NCI-H345 (cell line): ENCODE results near the gene ARHGAP28.
"Not testable (repeated sequence)": the region's sequence is repeated elsewhere in the genome, so short reads cannot be mapped to it uniquely, and the experiment has no call there.

Source experiments
- DNase-seq: peaks from one replicate; lab custom pipeline; 2025; lab: John Stamatoyannopoulos, UW

The ARHGAP28 gene

DNA sequence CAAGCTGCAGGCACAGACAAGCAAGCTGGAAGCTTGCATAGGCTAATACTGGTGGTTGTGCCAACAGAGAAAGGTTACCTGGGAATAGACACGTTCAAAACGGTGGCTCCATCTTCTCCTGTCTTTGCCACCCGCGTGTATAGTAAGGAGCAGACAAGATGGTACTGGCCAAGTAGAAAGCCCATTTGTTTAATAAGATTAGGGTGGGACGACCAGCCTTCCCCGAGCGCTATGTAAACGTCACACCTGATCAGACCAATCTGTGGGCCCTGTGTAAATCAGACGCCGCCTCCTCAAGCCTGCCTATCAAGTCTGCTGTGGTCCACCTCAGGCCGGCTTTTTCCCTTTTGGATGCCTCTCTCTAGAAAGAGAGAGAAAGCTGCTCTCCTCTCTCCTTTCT is 198.8 kb downstream of the ARHGAP28 start:
- no peak for DNase-seq

DNA sequence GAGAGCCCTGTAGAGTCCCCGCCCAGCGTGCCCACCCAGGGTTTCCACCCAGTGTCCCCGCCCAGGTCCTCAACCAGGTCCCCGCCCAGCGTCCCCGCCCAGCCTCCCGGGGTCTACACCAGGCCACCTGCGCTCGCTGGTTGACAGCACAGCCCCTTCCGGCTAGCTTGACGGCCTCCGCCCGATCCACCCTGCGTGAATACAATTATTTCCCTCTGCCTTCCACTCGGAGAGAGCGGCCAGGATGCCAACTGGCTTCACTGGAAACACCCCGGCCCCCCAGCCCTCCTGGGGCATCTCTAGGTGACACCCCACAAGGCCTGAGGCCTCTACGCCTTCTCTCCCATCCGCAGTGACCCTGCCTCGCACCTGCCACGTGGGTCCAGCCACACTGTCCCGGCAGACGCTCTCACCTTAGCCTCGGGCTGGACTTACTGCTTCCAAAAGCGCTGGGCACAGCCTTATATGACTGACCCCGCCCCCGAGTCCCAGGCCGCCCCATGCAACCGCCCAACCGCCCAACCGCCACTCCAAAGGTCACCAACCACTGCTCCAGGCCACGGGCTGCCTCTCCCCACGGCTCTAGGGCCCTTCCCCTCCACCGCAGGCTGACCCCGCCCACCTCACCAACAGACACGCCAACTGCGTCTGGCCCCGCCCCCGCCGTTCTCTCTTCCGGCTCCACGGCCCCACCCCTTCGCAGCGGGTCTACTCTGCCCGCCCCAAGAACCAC is 200.0 kb downstream of the ARHGAP28 start:
- no peak for DNase-seq

GRCh38 chr18:6934859-6935258 is 205.3 kb downstream of the ARHGAP28 start:
- DNase-seq, result no peak

DNA sequence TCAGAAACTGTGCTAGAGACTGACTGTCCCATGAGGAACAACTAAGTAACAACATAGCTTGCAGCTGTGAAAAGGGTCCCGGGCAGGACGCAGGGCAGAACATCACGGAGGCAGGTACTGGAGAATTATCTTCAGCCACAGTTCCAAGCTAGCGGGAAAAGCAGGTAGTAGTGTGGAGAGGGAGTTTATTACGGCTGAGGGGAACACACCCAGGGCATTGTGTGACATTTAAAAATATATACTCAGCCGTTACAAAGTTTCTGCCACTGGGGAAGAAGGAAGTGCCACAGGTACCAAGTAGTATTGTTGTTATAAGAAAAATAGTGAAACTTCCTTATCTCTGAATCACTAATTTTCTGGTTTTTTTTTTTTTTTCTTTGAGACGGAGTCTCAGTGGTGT is 208.5 kb downstream of the ARHGAP28 start:
- DNase-seq, result no peak

- DNase-seq, result not testable (repeated sequence)
Measured at GRCh38 chr18:6938403-6938802, 208.9 kb downstream of the ARHGAP28 start.

- DNase-seq, result no peak
Measured at GRCh38 chr18:6939972-6940371, 210.5 kb downstream of the ARHGAP28 start.

DNA sequence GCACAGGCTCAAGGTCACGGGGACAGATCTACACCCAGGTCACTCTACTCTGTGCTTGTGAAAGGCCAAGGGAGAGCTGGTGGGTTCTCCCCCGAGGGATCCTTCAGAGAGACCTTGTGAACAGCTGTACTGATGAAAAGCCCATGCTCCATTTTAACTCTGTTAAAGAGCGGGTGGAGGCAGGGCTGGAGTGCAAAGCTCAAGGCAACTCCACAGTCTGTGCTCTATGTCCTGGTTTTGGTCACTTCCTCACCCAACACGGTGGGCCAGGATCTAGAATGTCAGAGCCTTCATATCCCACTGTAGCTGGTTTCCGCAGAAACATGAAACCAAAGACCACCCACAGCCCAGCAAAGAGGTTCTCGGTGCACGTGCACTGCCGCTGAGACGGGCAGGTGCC is 210.9 kb downstream of the ARHGAP28 start:
- no peak for DNase-seq

DNA sequence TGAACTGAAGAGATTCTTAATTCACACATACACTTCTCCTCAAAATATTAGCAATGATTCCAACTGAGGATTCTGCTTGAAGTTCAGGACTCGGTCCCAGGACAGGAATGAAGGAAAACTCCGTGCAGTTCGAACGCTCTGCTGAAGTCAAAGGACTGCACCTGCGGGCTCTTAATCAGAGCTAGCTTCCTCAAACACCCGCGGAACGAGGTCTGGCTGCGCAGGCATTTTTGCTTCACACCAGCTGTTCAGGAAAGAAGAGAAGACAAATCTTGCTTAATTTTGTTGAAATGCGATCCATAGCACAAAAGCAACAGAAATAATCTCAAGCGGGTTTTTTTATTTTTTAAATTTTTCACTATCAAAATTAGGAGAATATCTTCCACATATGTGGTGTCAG is 212.5 kb downstream of the ARHGAP28 start:
- no peak for DNase-seq

DNA sequence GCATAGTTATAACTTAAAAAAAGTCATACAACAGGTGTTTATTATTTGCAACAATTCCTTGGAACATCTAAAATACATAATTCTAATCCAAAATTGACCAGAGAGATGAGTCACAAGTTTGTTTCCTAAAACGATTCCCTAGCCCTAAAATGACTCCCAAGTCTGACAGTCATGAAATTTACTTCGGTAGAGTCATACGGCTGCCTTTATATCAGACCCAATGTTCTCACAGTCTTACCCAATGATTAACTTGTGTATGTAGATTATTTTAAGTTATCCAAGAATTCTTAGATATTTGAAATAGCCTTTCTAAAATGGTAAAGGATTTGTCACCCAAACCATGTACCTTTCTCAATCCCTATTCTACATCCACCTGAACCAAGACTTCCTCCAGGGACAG is 213.2 kb downstream of the ARHGAP28 start:
- no peak for DNase-seq

GRCh38 chr18:6943143-6943542 is 213.6 kb downstream of the ARHGAP28 start:
- peak; percentile 67 for DNase-seq

DNA sequence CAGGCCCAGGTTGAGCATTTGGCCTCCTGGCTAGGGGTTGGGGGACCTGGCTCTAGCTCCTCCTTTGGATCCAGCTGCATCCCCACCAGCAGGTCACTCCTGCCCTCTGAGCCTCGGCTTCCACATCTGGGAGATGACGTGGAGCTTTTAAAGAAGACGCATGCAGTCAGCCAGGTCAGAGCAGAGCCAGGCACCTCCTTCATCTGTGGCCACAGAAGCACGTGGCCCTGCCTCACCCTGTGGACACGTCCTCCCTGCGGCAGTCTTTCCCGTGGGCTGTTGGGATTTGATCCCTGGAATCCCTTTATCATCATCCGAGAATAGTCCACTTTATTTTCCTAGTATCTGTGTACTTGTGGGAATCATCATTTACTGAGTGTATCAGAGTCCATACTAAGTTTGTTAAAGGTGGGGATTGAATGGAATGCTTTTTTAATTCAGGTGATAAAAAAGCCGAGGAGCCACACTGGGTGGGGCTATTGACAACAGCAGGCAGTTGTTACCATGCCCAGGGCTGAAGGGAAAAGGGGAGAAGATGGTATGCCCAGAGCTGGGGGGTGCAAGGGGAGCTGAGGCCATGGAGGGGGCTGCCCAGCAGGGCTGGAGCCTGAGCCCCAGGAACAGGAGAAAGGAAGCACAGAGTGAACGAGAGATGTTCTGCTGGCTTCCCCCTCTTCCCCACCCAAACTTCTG is 218.0 kb downstream of the ARHGAP28 start:
- no peak for DNase-seq

- DNase-seq, result peak; percentile 32
Measured at GRCh38 chr18:6948281-6949055, 219.0 kb downstream of the ARHGAP28 start.

- DNase-seq, result no peak
Measured at GRCh38 chr18:6949800-6950586, 220.5 kb downstream of the ARHGAP28 start.

DNA sequence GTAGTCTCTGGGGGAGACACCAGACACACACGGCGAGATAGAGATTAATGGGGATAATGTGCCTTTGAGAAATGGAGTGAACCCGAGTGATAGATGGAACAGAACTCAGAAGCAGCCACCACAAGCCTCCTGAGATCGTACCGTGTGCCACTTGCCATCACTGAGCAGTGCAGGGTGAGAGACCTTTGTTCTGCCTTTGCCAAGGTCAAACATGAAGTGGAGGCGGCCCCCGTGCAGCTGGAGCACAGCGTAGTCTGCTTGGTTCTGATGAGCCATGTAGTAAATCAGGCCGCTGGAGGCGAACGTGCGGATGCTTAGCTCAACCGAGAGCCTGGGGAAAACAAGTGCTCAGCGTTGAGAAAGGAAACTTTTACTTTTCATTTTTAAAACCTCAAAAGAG is 221.1 kb downstream of the ARHGAP28 start:
- DNase-seq, result no peak

DNA sequence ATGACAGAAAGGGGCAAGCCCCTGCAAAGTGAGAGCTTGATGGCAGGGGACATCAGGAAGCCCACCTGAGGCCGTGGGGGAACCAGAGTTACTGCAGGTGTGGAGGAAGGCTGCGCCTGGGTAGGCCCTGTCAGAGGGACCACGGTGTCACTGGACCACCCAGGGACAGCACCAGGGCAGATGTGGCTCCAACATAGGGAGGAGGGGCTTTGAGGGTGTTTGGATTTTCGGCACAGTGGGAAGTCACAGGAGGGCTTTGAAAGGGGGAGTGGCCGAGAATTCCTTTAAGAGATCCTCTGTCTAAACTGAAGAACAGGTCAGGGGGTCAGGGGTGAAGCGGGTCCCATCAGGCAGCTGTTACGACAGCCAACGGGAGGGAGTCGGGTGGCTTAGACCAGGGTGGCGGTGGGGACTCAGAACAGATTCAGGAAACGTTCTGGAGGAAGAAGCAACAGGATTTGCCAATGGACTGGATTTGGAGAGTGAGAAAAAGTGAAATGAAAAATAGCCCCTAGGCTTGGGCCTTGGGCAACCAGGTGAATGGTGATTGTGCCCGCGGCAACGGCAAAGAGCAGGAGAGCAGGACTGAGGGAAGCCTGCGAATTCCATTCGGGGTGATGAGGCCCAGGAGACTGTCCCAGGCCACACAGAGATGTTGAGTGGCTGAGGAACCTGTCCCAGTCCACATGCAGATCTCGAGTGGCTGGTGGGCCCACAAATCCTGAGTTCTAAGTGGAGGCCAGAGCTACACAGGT is 222.0 kb downstream of the ARHGAP28 start:
- no peak for DNase-seq

GRCh38 chr18:6954501-6954900 is 225.0 kb downstream of the ARHGAP28 start:
- DNase-seq, result no peak

DNA sequence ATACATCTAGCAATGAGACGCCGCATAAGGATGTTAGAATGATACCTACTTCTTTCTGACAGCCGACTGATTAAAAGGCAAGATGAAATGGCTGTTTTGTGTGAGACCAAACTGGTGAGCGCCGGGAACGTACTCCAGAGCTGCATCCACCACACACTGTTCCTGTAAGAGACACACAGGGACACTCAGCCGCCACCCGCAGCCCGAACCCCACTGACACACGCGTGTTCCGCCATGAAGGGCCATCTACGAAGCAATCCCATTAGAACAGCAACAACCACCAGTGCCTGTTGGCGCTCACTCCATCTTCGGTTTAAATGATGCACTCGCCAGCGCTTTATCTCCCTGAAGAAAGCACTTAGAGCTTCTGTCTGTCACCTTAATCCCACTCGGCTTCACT is 225.8 kb downstream of the ARHGAP28 start:
- no peak for DNase-seq

DNA sequence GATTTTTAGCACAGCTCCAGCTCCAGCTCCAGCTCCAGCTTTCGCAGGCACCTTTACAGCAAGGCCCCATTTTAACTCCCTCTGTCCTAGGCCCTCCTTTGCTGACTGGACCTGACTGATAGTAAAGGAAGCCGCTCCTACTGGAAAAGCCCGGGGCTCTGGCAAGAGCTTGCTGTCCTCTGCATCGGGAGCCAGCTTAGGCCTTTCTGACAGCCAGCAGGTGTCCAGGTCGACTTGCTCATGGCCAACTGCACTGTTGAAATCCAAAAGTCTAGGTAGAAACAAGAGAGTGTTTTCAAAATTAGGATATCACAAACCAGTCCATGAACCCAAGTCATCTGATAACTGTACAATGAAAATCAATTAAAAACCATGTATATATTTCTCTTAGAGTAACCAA is 227.0 kb downstream of the ARHGAP28 start:
- DNase-seq, result no peak

GRCh38 chr18:6956999-6957398 is 227.5 kb downstream of the ARHGAP28 start:
- no peak for DNase-seq

GRCh38 chr18:6959110-6959509 is 229.6 kb downstream of the ARHGAP28 start:
- DNase-seq, result no peak

DNA sequence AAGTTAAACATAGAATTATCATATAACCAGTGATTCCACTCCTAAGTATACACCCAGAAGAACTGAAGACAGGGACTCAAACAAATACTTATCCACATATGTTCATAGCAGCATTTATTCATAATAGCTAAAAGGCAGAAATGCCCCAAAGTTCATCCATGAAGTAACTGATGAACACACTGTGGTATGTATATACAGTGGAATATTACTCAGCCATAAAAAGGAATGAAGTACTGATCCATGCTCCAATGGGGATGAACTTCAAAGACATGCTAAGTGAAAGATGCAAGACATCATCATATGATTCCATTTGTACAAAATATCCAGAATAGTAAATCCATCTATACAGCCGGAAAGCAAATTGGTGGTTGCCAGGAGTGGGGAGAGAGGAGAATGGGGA is 230.6 kb downstream of the ARHGAP28 start:
- no peak for DNase-seq
